IPS DF 6.9 (cell line): ENCODE measurements around the gene ASXL2.
"Not testable (repeated sequence)": the region's sequence is repeated elsewhere in the genome, so short reads cannot be mapped to it uniquely, and the experiment has no call there.

Source experiments
- DNase-seq: peaks from one replicate; pipeline ENCODE4 v3.0.0-alpha.2; 2013; ENCODE audit warnings: low read depth, low spot score
- H3K27ac ChIP-seq: one replicate; pipeline ENCODE4 v1.5.1; 2013; ENCODE audit warnings: low read length, control low read depth
- H3K27me3 ChIP-seq: 2 replicates; pipeline ENCODE4 v1.6.1; 2013; ENCODE audit warnings: mild to moderate bottlenecking, low read length; ENCODE audit not compliant: control insufficient read depth, insufficient read depth
- H3K36me3 ChIP-seq: 2 replicates; pipeline ENCODE4 v1.6.1; 2013; ENCODE audit warnings: low read length; ENCODE audit not compliant: control insufficient read depth, insufficient read depth
- H3K4me1 ChIP-seq: 2 replicates; pipeline ENCODE4 v1.6.1; 2013; ENCODE audit warnings: low read length; ENCODE audit not compliant: control insufficient read depth, insufficient read depth
- H3K4me3 ChIP-seq: 2 replicates; pipeline ENCODE4 v1.5.1; 2013; ENCODE audit warnings: mild to moderate bottlenecking, low read length
- H3K9me3 ChIP-seq: 2 replicates; pipeline ENCODE4 v1.6.1; 2013; ENCODE audit warnings: low read length, inconsistent platforms; ENCODE audit not compliant: control insufficient read depth, insufficient read depth
- WGBS: extraction: QIAGEN DNeasy Blood & Tissue Kit; methylation state at CpG from one replicate; pipeline ENCODE4 v1.1.7; 2013; ENCODE audit warnings: mixed read lengths, missing lambda C conversion rate; ENCODE audit not compliant: insufficient read length, insufficient coverage; 5-methylcytosine and 5-hydroxymethylcytosine counted together

Gene ASXL2

DNA sequence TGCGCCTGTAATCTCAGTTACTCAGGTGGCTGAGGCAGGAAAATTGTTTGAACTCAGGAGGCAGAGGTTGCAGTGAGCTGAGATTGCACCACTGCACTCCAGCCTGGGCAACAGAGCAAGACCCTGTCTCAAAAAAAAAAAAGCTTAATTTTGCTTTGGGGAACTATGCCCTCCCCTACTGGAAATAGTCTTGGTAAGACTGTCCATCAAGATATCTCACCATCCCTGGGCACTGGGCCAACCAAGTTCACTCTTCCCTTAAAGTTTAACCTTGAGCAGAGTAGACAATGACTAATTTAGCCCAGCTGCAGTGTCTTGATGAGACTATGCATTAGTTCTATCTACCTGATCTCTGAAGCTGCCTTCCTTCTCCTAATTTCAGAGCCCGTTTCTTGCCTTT, 44.7 kb downstream of the ASXL2 start:
- no peak overlapping the region for H3K4me3 ChIP-seq
- H3K27ac ChIP-seq, result no peak overlapping the region
- no peaks in the 10 kb centered on the region for H3K4me1 ChIP-seq
- DNase-seq, result no peak
- H3K27me3 ChIP-seq, result no peaks in the 10 kb centered on the region
- H3K9me3 ChIP-seq, result no peaks in the 10 kb centered on the region; the same call in 1 of the 2 replicates
- WGBS, result no CpG with 5 or more reads among the region's 2 CpGs
- H3K36me3 ChIP-seq, result no peaks in the 10 kb centered on the region

DNA sequence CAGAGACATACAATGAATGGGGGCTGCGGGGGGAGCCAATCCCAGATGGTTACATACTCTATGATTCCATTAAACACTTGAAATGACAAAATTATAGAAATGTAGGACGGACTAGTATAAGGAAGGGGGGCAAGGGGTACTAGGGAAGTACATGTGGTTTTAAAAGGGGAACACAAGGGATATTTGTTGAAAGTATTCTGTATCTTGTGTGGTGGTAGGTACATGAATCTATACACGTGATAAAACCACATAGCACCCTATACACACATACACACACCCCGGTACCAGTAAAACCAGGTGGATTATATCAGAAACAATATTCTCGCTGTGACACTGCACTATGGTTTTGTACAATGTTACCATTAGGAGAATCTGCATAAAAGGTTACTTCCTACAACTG, 45.4 kb downstream of the ASXL2 start:
- Histone ChIP-seq H3K27me3 (no peaks in the 10 kb centered on the region), H3K4me1 (no peaks in the 10 kb centered on the region), H3K36me3 (no peaks in the 10 kb centered on the region), H3K4me3 (no peak overlapping the region), H3K27ac (no peak overlapping the region), H3K9me3 (no peaks in the 10 kb centered on the region; the same call in 1 of the 2 replicates)
- no peak for DNase-seq
- no CpG with 5 or more reads among the region's 5 CpGs for WGBS

DNA sequence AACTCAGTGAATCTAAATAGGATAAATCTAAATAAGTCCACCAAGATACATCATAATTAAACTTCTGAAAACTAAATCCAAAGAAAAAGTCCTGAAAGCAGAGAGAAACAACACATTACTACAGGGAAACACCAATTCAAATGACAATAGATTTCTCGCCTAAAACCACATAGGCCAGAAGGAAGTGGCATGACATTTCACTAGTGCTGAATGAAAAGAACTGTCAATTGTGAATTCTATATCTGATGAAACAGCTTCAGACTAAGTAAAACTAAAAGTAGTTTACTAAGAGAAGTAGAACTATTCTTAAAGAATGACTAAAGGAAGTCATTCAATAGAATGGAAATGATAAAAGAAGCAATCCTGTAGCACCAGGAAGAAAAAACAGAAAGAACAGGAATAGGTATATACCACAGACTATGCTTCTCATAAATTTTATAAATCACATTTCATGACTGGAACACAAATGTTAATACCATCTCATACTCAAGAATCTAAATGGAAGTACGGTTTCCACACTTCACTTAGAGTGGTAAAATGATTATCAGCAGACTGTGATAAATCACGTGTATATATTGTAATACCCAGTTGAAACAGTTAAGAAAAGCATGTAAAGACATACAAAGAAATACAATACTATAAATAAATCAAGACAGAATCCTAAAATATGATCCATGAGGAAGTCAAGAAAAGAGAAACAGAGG, 46.4 kb downstream of the ASXL2 start:
- WGBS, result no CpG with 5 or more reads among the region's 3 CpGs
- no peak for DNase-seq
- H3K4me1 ChIP-seq, result no peaks in the 10 kb centered on the region
- no peaks in the 10 kb centered on the region for H3K27me3 ChIP-seq
- no peak overlapping the region for H3K4me3 ChIP-seq
- no peaks in the 10 kb centered on the region; the same call in 1 of the 2 replicates for H3K9me3 ChIP-seq
- no peaks in the 10 kb centered on the region for H3K36me3 ChIP-seq
- H3K27ac ChIP-seq, result no peak overlapping the region

DNA sequence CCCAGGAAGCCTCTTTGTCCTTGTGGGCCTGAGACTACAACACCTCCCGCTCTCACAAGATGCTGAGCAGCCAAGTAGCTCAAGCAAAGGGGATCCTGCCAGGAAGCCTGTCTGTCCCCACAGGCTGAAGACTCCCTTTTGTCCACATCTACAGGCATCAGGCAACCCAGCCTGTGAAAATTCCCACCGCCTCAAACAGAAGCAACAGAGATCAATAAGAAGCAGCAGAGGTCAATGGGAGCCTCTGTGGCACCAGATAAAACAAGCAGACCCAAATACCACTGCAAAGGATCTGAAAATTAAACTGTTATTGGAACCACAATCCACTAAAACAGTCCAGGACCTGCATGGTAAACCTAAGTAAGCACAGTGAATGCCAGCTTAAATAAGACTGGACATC, 48.5 kb downstream of the ASXL2 start:
- Histone ChIP-seq H3K9me3 (no peaks in the 10 kb centered on the region; the same call in 1 of the 2 replicates), H3K4me3 (no peak overlapping the region), H3K27ac (no peak overlapping the region), H3K27me3 (no peaks in the 10 kb centered on the region), H3K4me1 (no peaks in the 10 kb centered on the region), H3K36me3 (no peaks in the 10 kb centered on the region)
- WGBS, result no CpG with 5 or more reads among the region's 2 CpGs
- no peak for DNase-seq

DNA sequence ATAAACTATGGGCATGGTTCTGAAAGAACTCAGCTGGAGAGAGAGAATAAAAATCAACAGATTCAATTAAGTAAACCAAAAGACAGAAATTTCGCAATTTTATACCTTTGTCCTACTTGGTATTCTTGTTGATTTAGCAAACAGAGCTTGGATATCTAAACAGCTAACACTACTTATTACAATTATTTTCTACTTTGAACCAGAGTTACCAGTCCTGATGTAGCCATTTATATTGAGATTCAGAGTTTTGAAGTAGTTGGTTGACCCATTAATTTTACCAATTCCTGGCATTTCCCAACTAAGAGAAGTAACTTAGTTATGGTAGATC, 48.9 kb downstream of the ASXL2 start:
- DNase-seq, result no peak
- Histone ChIP-seq H3K27me3 (no peaks in the 10 kb centered on the region), H3K27ac (no peak overlapping the region), H3K36me3 (no peaks in the 10 kb centered on the region), H3K9me3 (no peaks in the 10 kb centered on the region; the same call in 1 of the 2 replicates), H3K4me3 (no peak overlapping the region), H3K4me1 (no peaks in the 10 kb centered on the region)
- no CpG with 5 or more reads among the region's 1 CpG for WGBS

DNA sequence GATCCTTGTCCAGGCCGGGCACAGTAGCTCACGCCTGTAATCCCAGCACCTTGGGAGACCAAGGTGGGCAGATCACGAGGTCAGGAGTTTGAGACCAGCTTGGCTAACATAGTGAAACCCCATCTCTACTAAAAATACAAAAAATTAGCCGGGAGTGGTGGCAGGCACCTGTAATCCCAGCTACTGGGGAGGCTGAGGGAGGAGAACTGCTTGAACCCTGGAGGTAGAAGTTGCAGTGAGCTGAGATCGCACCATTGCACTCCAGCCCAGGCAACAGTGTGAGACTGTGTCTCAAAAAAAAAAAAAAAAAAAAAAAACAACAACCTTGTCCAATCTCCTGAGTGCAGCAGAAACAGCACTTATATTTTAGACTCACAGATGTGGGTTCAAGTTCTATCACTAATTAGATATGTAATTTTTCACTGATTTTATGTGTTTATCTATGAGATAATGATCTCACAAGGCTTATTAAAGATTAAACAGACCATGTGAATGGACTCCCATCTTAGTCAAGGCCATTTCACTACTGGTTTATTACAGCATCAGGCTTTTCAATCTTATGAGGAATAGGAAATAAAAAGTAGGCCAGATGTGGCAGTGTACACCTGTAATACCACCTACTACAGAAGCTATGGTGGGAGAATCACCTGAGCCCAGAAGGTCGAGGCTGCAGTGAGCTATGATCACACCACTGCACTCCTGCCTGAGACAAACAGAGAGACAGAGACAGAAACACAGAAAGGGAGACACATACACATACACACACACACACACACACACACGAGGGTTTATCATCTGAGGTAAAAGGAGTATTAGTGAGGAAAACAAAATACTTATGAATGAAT, 49.5 kb downstream of the ASXL2 start:
- no CpG with 5 or more reads among the region's 7 CpGs for WGBS
- not testable (repeated sequence) for H3K27ac ChIP-seq, H3K4me1 ChIP-seq, H3K4me3 ChIP-seq, H3K27me3 ChIP-seq, DNase-seq, H3K36me3 ChIP-seq, H3K9me3 ChIP-seq

DNA sequence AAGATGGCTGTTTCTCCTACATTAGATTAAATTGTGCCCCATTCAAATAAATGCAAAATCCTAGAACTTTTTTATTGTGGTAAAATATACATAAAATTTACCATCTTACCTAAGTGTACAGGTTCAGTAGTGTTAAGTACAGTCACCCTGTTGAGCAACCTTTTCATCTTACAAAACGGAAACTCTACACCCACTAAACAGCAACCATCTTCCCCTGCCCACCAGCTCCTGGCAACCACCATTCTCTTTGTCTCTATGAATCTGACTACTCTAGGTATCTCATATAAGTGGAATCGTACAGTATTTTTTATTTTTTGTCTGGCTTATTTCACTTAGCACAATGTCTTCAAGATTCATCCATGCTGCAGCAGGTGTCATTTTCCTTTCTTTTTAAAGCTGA, 53.0 kb downstream of the ASXL2 start:
- no peak overlapping the region for H3K27ac ChIP-seq
- no peaks in the 10 kb centered on the region for H3K4me1 ChIP-seq
- H3K9me3 ChIP-seq, result no peaks in the 10 kb centered on the region
- no peak for DNase-seq
- H3K27me3 ChIP-seq, result no peaks in the 10 kb centered on the region
- no peak overlapping the region for H3K4me3 ChIP-seq
- no CpG with 5 or more reads among the region's 2 CpGs for WGBS
- no peaks in the 10 kb centered on the region for H3K36me3 ChIP-seq

DNA sequence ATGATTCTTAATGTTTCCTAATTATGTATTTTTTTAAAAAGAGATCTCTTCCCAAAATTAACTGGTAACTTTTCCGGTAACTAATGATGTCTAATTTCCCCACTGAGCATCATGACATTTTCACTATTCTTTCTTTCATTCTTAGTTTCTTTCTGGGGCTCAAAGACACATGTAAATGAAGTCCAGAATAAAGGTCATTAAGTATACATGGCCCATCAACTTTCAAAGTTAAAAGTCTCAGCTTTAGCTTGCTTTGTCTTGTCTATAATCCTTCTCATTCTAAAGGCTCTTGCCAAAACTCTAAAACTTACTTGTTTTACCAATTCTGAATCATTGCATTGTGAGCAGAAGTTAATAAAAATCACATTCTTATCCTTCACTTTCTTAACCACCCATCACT, 53.6 kb downstream of the ASXL2 start:
- Histone ChIP-seq H3K9me3 (no peaks in the 10 kb centered on the region), H3K27ac (no peak overlapping the region), H3K27me3 (no peaks in the 10 kb centered on the region), H3K4me1 (no peaks in the 10 kb centered on the region), H3K36me3 (no peaks in the 10 kb centered on the region), H3K4me3 (no peak overlapping the region)
- WGBS, result no CpG with 5 or more reads among the region's 1 CpG
- no peak for DNase-seq

DNA sequence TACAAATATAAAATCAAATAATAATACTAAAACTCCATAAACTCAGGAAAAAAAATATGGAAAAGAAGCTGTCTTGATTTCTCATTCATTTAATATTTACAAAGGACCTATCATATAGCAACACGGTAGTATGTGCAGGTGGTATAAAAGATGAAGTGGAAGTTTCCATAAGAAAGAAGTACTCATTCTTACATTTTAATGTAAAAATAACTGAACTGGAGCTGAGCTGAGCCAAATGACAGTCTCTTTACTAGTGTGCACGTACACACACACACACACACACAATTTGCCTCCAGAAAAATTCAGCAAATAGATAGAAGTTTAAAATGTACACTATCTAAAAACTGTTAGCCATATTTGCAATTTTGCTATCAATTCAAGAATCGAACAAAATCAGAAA, 54.1 kb downstream of the ASXL2 start:
- Histone ChIP-seq H3K4me1 (no peaks in the 10 kb centered on the region), H3K27me3 (no peaks in the 10 kb centered on the region), H3K9me3 (no peaks in the 10 kb centered on the region), H3K36me3 (no peaks in the 10 kb centered on the region), H3K4me3 (no peak overlapping the region), H3K27ac (no peak overlapping the region)
- whole genome bisulfite sequencing, result no CpG with 5 or more reads among the region's 3 CpGs
- no peak for DNase-seq

DNA sequence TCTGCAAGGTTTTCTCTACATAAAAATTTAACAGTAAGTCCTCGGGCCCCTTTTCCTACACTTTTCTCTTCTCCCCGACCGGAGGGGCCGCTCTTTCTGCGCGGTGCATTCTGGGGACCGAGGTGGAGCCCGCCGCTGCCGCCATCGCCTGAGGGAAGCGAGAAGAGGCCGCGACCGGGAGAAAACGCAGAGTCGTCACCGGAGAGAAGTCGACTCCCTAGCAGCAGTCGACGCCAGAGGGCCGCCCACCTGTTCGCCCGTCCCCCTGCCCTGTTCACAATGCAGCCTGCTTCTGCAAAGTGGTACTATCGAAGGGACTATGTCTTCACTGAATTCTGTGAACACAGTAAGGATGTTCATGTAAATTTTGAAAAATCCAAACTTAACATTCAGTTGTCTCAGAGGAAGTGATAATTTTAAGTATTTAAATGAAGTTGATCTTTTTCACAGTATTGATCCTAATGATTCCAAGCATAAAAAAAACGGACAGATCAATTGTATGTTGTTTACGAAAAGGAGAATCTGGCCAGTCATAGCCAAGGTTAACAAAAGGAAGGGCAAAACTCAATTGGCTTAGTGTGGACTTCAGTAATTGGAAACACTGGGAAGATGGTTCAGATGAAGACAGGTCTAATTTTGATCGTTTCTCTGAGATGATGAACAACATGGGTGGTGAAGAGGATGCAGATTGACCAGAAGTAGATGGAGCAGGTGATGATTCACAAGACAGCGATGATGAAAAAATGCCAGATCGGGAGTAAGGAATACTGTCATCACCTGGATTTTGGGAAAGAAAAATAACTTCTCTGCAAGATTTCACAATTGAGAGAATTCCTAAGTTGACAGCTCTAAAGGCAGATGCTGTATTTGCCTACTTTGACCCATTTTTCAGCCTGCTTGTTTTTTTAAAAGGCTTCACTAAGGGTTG, 55.8 kb downstream of the ASXL2 start:
- no peak overlapping the region for H3K4me3 ChIP-seq
- no CpG with 5 or more reads among the region's 30 CpGs for WGBS
- no peaks in the 10 kb centered on the region for H3K27me3 ChIP-seq
- no peaks in the 10 kb centered on the region for H3K9me3 ChIP-seq
- DNase-seq, result no peak
- H3K4me1 ChIP-seq, result 0 out of 2 replicates have a peak, but pooled peaks cover 1% of the 10 kb centered on the region
- H3K36me3 ChIP-seq, result no peaks in the 10 kb centered on the region
- H3K27ac ChIP-seq, result no peak overlapping the region
